ENCODE measurements around the gene ADAM17. TPM values are rescaled to one million over a fixed set of nuclear protein-coding genes. Genes with fewer than 3 reads are reported as not detected.
A peak's percentile ranks its signal among the peaks of the same experiment; 100 is the strongest.

The ADAM17 gene
- total RNA-seq, 1 donor from 2014 or later: 48.8 TPM

DNA sequence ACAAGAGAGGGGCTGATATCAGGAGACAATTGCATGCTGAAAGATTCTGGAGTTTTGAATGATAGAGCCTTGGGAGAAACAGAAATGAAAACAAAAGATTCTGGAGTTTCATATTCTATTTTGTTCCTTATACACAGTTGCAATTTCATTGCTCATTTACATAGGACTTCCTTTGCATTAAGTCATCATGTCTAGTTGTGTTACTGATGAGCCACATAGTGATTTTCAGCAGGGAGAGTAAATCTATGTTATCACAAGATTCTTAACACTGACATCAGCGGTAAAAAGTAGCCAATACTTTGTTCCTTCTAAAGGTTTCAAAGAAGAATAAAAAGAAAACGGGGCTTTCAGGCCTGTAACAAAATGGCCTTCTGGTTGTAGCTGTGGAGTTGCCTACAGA lies 7.1 kb downstream of the ADAM17 start:
- TF ChIP-seq, protein P1, sequence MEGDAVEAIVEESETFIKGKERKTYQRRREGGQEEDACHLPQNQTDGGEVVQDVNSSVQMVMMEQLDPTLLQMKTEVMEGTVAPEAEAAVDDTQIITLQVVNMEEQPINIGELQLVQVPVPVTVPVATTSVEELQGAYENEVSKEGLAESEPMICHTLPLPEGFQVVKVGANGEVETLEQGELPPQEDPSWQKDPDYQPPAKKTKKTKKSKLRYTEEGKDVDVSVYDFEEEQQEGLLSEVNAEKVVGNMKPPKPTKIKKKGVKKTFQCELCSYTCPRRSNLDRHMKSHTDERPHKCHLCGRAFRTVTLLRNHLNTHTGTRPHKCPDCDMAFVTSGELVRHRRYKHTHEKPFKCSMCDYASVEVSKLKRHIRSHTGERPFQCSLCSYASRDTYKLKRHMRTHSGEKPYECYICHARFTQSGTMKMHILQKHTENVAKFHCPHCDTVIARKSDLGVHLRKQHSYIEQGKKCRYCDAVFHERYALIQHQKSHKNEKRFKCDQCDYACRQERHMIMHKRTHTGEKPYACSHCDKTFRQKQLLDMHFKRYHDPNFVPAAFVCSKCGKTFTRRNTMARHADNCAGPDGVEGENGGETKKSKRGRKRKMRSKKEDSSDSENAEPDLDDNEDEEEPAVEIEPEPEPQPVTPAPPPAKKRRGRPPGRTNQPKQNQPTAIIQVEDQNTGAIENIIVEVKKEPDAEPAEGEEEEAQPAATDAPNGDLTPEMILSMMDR (IDR thresholded peaks at IDR 0.05; ENCODE audit: unreplicated experiment): no peak
- no peaks in the 10 kb centered on the region for H3K36me3 Mint-ChIP-seq
- no peak overlapping the region for H3K4me3 Mint-ChIP-seq
- DNase-seq (ENCODE audit: low spot score in 2 of 2, unreplicated experiment in 2 of 2): no peak
- peak overlapping the region; percentile 71 for H3K27ac Mint-ChIP-seq
- no peaks in the 10 kb centered on the region for H3K27me3 Mint-ChIP-seq (ENCODE audit: low read depth)
- H3K9me3 Mint-ChIP-seq: no peaks in the 10 kb centered on the region
- H3K4me1 Mint-ChIP-seq: peaks cover 22% of the 10 kb centered on the region

DNA sequence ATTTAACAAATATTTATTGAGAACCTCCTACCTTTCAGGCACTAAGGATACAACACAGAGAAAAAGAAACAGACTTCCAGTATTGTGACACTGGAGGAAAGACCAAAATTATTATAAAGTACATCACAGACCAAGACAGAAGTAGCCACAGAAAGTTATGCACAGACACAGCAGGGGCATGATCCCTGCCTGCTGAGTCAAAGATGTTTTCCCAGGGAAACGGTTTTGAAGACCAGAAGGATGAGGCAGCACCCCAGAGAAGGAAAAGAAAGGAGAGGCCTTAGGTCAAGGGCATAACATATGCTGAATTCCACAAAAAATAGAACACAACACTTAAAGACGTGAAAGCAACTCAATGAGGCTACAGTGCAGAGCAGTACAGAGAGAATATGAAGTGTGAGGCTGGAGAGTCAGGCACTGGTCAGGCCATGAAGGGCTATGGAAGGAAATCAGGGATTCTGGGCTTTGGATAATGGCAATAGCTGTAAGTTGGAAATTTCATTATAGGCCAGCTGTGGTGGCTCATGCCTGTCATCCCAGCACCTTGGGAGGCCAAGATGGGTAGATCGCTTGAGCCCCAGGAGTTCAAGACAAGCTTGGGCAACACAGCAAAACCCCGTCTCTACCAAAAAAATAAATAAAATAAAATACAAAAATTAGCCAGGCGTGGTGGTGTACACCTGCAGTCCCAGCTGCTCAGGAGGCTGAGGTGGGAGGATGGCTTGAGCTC lies 8.2 kb downstream of the ADAM17 start:
- peak overlapping the region; percentile 2 for H3K27ac Mint-ChIP-seq
- peaks cover 19% of the 10 kb centered on the region for H3K4me1 Mint-ChIP-seq

DNA sequence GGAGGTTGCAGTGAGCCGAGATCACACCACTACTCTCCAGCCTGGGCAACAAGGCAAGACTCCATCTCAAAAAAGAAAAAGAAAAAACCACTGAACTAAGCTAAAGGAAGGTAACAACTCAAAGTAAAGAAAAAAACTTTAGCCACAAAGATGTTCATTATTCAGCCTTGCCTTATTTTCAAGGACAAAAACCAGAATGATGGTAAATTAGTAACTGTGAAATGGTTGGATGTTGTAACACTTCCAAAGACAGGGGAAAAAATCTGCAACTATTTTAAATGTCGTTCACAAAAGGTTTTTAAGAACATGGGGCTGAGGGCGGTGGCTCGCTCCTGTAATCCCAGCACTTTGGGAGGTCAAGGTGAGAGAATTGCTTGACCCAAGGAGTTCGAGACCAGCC lies 10.1 kb downstream of the ADAM17 start:
- H3K27ac Mint-ChIP-seq: no peak overlapping the region
- peaks cover 13% of the 10 kb centered on the region for H3K4me1 Mint-ChIP-seq
- H3K36me3 Mint-ChIP-seq: peaks cover 4% of the 10 kb centered on the region
- DNase-seq (ENCODE audit: low spot score in 2 of 2, unreplicated experiment in 2 of 2): no peak
- no peaks in the 10 kb centered on the region for H3K9me3 Mint-ChIP-seq
- H3K27me3 Mint-ChIP-seq (ENCODE audit: low read depth): no peaks in the 10 kb centered on the region
- no peak overlapping the region for H3K4me3 Mint-ChIP-seq
- TF ChIP-seq, protein P1 (IDR thresholded peaks at IDR 0.05; ENCODE audit: unreplicated experiment): no peak

More for the DNA sequence above, 8.2 kb downstream of the ADAM17 start:
- Mint-ChIP-seq H3K27me3 (ENCODE audit: low read depth) (no peaks in the 10 kb centered on the region), H3K4me3 (no peak overlapping the region), H3K9me3 (no peaks in the 10 kb centered on the region), H3K36me3 (peaks cover 2% of the 10 kb centered on the region)
- no peak for DNase-seq (ENCODE audit: low spot score in 2 of 2, unreplicated experiment in 2 of 2)
- TF ChIP-seq, protein P1 (IDR thresholded peaks at IDR 0.05; ENCODE audit: unreplicated experiment): no peak

DNA sequence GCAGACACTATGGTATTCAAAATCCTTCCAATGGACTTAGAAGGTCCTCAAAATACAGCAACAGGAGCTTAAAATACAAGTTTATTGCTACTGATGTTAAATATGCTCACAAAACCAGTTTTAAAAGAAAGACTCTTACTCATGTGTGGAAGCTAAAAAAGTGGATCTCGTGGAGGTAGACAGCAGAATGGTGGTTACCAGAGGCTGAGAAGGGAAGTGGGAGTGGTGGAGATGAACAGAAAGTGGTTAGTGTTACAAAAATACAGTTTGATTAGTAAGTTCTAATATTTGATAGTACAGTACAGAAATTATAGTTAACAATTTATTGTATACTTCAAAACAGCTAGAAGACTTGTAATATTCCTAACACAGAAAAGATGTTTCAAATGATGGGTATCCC lies 12.1 kb downstream of the ADAM17 start:
- H3K4me3 Mint-ChIP-seq: no peak overlapping the region
- DNase-seq (ENCODE audit: low spot score in 2 of 2, unreplicated experiment in 2 of 2): no peak
- peaks cover 8% of the 10 kb centered on the region for H3K36me3 Mint-ChIP-seq
- no peaks in the 10 kb centered on the region for H3K9me3 Mint-ChIP-seq
- H3K4me1 Mint-ChIP-seq: peaks cover 21% of the 10 kb centered on the region
- H3K27me3 Mint-ChIP-seq (ENCODE audit: low read depth): no peaks in the 10 kb centered on the region
- TF ChIP-seq, protein P1 (IDR thresholded peaks at IDR 0.05; ENCODE audit: unreplicated experiment): no peak
- H3K27ac Mint-ChIP-seq: peak overlapping the region; percentile 1

DNA sequence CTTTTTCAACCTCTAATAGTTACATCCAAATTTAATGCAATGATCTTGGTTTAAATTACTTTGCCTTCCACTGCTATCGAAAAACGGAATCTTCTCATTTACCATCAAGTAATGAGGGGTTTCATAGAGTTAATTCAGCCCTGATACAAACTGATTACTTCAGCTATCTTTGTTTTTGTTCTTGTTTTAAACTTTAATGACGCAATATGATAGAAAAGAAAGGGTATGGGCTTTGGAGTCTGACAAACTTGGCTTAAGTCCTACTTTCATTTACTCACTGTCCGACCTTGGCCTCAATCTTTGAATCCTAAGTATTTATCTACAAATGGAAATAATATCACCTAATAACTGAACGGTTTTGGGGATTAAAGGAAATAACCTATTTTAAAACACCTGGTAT lies 16.1 kb downstream of the ADAM17 start:
- TF ChIP-seq, protein P1 (IDR thresholded peaks at IDR 0.05; ENCODE audit: unreplicated experiment): no peak
- peaks cover 8% of the 10 kb centered on the region for H3K36me3 Mint-ChIP-seq
- no peaks in the 10 kb centered on the region for H3K27me3 Mint-ChIP-seq (ENCODE audit: low read depth)
- peak overlapping the region; percentile 3 for H3K27ac Mint-ChIP-seq
- no peaks in the 10 kb centered on the region for H3K9me3 Mint-ChIP-seq
- peaks cover 26% of the 10 kb centered on the region for H3K4me1 Mint-ChIP-seq
- no peak for DNase-seq (ENCODE audit: low spot score in 2 of 2, unreplicated experiment in 2 of 2)
- H3K4me3 Mint-ChIP-seq: no peak overlapping the region

Measured in mesothelial cell of epicardium (in vitro differentiated cells).